Right kidney (tissue), 1 donor: Measurements from ENCODE around the gene TMEM198.

Experiments
- DNase-seq: peaks from one replicate; pipeline ENCODE4 v3.0.0-alpha.2; 2016

The TMEM198 gene

DNA sequence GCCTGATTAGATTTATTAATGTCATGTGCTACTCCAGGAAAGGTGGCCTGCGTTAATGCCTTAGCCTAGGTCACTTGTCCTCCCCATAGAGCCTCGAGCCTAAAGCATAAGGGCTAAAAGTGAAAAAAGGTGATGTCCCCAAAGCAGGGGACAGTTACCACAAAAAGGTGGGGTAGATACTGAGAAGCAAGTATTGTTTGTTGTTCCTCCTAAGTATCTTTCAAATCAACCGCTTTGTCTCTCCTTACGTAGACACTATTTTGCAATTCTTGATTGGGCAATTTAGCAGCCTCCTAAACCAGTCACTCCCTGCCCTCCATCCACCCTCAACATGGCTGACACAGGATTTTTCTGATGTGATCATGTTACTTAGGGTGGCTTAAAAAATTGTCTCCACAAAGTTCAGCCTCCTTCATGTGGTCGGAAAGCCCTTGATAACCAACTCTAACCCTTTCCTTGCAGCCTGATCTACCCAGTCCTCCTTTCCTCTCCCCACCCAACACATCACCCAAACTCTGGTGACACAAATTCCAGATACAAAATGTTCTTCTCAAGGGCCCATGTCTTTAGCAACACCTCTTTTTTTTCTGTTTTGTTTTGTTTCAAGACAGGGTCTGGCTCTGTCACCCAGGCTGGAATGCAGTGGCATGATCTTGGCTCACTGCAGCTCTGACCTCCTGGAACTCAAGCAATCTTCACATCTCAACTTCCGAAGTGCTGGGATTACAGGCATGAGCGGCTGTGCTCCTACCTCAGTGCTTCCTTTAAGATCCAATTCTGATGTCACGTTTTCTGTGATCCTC, 35.2 kb downstream of the TMEM198 start:
- no peak for DNase-seq

DNA sequence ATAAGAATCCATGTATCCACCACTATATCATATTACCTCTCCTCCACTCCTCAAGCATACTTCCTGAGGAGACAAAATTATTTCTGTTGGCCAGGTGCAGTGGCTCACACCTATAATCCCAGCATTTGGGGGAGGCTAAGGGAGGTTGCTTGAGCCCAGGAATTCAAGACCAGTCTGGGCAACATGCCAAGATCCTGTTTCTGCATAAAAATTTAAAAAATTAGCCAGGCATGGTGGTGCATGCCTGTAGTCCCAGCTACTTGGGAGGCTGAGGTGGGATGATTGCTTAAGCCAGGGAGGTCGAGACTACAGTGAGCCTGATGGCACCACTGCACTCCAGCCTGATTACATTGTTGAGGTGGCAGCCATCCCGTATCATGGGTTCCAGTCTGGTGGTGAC, 37.5 kb downstream of the TMEM198 start:
- no peak for DNase-seq

DNA sequence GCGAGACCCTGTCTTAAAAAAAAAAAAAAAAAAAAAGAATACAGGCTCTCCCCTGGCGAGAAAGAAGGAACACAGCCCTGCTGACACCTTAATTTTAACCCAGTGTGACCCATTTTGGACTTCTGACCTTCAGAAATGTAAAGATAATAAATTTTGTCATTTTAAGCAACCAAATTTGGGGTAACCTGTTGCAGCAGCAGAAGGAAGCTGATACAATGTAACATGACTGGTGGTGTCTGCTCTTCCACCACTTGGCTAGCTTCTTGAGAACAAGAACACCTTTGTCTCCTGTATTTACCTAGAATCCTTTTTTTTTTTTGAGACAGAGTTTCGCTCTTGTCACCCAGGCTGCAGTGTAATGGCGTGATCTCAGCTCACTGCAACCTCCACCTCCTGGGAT, 47.3 kb downstream of the TMEM198 start:
- no peak for DNase-seq

DNA sequence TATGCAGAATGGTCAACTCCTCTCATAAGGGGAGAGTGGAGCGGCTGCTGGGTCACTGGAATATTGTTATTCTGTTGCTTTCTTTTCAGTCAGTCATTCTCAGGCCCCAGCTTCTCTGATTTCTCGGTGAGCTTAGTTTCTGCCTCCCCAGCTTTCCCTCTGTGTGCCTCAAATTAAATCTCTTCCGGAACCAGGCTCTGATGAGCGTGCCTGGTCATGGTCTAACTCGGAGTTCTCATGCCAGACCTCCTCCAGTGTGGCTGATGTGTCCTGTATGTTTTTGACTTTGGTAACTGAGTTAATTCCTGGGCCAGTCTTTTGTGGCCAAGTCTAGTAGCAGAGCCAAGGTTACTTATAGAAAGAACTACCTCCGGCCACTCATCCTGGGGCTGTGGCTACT, 48.9 kb downstream of the TMEM198 start:
- DNase-seq, result no peak

DNA sequence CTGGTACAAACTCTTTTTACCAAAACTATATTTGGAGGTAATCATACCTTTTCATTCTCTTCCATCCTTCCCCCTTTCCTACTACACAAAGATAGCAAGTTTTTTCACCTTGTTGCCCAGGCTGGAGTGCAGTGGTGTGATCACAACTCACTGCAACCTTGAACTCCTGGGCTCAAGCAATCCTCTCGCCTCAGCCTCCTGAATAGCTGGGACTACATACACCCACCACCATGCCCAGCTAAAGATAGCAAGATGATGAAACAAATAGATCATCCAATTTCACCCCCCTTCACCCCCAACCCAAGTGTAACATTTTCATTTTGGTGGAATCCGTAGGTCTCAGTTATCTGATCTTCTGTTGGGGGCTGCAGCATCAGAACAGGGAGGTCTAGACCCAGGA, 49.3 kb downstream of the TMEM198 start:
- DNase-seq, result no peak

DNA sequence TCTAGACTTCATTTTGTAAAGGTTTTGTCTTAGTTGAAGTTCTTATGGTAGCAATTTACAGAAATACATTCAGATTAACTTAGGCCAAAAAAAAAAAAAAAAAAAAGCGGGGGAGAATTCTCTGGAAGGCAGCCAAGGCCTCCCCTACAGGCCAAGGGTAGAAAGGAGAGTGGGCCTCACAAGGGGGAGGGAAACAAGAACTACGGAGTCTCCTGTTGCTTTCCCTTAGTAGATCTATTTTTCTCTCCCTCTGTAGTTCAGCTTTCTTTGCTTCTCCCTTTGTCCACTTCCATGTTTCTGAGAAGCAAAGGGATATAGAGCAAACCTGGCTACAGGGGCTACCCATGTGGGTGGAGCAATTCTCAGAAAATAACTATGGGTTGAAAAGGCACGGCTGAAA, 51.4 kb downstream of the TMEM198 start:
- DNase-seq, result peak; percentile 49

DNA sequence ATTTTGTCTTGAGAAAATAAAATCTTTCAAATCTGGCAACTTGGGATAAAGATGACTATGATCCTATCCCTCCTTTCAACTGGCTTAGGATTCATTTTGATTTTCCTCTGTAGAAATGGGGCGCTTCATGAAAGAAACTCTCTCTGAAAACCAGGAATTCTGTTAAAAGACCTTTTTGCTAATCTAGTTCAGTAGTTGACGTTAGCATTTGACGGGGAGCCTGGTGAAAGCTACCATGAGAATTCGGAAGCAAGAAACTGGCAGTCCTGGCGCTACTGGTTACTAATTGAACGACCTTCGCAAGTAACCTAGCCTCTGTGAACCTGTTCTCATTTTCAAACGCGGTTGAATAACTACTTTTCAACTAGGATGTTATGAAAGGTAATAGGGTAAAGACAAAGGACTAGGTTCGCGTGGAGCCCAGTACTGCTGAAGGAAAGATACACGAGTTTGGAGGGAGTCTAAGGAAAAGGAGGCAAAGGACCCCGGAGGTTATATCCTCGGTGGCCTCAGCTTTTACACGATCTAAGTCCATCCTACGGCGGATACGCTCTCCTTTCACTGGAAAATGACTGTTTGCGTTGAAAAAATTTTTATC, 53.2 kb downstream of the TMEM198 start:
- DNase-seq, result peak; percentile 84

DNA sequence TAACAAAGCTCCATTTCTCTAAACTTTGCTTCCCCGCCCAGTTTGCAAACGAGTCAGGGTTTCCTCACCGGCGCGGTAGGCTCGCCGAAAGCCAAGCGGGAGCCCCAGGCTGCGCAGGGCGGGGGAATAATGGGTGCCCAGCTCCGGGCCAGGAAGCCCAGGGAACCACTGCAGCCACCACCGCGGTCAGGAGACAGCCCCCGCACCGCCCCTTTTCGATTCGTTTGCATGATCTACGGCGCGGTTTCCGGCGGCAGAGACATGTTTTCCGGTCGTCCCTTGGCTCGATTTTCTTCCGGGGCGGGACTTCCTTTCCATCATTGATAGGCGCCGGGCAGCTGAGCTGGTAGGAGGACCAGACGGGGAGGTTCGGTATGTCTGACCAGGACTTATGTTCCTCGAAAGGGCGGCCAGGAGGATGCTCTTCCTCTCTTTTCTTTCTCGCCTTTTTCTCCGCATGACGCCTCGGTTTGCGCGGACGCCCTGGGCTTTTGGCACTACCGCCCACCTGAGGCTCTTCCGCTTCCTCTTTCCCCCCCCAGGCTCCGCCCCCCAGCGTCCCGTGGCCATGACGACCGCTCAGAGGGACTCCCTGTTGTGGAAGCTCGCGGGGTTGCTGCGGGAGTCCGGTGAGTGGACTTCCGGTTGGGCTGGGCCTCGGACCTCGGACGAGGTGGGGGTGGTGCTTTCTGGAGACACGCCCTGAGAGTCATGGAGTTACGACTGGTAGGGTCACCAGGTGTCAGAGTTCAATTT, 53.9 kb downstream of the TMEM198 start, which contains the start of gene STK11IP:
TSS of gene STK11IP (plus strand) at position 306 of the 756 bp plus-strand sequence. CDS start at position 569, 263 bp downstream.
- DNase-seq, result peak; percentile 99

DNA sequence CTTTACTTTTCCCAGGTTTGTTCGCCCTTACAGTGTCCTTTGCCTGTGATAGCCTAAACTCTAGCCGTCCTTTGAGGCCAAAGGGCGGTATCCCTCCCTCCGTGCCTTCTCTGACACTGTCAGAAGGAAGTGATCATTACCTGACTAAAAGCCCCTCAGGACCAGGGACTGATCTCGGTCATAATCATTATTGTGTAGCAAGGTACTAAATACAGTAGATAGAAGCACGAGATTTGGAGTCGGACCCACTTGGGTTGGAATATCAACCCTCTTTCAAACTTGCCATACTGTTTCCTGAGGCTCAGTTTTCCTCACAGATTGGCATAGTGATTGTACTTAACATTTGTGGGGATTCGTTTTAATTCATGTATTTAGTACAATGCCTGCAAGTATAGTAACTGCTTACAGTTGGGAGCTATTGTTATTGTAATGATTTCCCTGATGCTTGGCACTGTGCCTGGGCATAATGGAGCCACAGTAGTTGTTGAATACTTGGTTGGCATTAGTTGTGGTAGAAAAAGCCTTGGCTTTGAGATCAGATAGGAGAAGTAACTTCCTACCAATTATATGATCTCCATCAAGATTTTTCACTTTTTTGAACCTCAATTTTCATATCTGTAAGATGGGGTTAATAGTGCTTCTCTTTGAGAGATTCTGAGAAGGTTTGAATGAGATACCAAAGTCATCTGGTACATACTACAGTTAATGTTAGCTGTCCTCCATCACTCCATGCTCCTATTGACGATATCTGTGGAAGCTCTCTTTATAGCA, 54.7 kb downstream of the TMEM198 start:
- no peak for DNase-seq
